ENCODE data around the gene DENND1B.

Gene DENND1B

DNA sequence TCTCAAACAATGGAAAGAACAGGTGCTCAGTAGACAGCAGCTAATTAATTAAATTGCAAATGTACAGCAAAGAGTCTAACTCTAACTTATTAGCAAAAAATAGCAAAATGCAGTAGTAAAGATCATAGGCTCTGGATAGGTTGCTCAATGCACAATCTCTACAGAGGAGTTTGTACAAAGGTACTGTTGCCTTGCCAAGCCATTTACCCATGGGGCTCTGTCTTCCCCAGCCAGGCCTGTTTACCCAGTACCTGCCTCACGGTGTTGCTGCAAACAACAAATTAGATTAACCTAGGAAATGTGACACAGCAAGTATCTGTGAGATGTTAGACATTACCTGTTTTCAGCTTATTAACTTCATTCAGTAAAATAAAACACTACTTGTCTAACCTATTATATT is 222.0 kb downstream of the DENND1B start:
- no peak overlapping the region for H3K27ac ChIP-seq
- peaks cover 0 to 6% (median 0%) of the 10 kb centered on the region in 4 donors for H3K4me1 ChIP-seq
- intact Hi-C loops (cut with DNase I; ENCODE audit: low total_unique reads), result no loop called here
- TF ChIP-seq, protein P1, sequence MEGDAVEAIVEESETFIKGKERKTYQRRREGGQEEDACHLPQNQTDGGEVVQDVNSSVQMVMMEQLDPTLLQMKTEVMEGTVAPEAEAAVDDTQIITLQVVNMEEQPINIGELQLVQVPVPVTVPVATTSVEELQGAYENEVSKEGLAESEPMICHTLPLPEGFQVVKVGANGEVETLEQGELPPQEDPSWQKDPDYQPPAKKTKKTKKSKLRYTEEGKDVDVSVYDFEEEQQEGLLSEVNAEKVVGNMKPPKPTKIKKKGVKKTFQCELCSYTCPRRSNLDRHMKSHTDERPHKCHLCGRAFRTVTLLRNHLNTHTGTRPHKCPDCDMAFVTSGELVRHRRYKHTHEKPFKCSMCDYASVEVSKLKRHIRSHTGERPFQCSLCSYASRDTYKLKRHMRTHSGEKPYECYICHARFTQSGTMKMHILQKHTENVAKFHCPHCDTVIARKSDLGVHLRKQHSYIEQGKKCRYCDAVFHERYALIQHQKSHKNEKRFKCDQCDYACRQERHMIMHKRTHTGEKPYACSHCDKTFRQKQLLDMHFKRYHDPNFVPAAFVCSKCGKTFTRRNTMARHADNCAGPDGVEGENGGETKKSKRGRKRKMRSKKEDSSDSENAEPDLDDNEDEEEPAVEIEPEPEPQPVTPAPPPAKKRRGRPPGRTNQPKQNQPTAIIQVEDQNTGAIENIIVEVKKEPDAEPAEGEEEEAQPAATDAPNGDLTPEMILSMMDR (IDR thresholded peaks at IDR 0.05), result no peak
- DNase-seq, result no peak
- no peak overlapping the region for H3K4me3 ChIP-seq
- H3K27me3 ChIP-seq, result no peaks in the 10 kb centered on the region
- no peaks in the 10 kb centered on the region for H3K9me3 ChIP-seq
- no peaks in the 10 kb centered on the region for H3K36me3 ChIP-seq

DNA sequence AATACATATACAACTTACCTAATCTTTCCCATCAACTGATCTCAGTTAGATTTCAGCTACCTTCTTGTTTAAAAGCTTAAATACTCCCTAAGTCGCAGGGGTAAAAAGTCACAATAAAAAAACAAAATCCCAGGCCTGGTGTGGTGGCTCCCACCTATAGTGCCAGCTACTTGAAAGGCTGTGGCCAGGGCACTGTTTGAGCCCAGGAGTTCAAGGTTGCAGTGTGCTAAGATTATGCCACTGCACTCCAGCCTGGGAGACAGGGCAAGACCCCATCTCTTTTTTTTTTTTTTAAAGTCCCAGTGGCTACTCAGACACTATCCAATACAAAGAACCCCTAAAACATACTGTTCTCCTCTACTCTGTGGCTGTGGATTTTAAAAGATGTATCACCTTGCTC is 228.3 kb downstream of the DENND1B start:
- DNase-seq, result no peak
- no peak overlapping the region for H3K4me3 ChIP-seq
- intact Hi-C loops (cut with DNase I; ENCODE audit: low total_unique reads), result no loop called here
- TF ChIP-seq, protein P1 (IDR thresholded peaks at IDR 0.05), result no peak
- peaks cover 0 to 6% (median 0%) of the 10 kb centered on the region in 3 donors for H3K36me3 ChIP-seq
- no peaks in the 10 kb centered on the region for H3K9me3 ChIP-seq
- no peak overlapping the region for H3K27ac ChIP-seq
- H3K4me1 ChIP-seq, result no peaks in the 10 kb centered on the region
- H3K27me3 ChIP-seq, result no peaks in the 10 kb centered on the region

DNA sequence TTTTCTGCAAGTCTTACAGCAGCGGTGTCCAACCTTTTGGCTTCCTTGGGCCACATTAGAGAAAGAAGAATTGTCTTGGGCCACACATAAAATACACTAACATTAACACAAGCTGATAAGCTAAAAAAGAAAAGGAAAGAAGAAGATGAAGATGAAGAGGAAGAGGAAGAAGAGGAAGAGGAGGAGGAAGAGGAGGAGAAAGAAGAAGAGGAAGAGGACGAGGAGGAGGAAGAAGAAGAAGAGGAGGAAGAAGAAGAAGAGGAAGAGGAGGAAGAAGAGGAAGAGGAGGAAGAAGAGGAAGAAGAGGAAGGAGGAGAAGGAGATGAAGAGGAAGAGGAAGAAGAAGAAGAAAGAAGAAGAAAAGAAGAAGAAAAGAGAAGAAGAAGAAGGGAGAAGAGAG is 230.7 kb downstream of the DENND1B start:
- Histone ChIP-seq H3K4me3 (no peak overlapping the region), H3K36me3 (peaks cover 0 to 6% (median 0%) of the 10 kb centered on the region in 3 donors), H3K4me1 (no peaks in the 10 kb centered on the region), H3K27ac (no peak overlapping the region), H3K27me3 (no peaks in the 10 kb centered on the region), H3K9me3 (no peaks in the 10 kb centered on the region)
- no peak for DNase-seq
- intact Hi-C loops (cut with DNase I; ENCODE audit: low total_unique reads), result no loop called here
- TF ChIP-seq, protein P1 (IDR thresholded peaks at IDR 0.05), result no peak

DNA sequence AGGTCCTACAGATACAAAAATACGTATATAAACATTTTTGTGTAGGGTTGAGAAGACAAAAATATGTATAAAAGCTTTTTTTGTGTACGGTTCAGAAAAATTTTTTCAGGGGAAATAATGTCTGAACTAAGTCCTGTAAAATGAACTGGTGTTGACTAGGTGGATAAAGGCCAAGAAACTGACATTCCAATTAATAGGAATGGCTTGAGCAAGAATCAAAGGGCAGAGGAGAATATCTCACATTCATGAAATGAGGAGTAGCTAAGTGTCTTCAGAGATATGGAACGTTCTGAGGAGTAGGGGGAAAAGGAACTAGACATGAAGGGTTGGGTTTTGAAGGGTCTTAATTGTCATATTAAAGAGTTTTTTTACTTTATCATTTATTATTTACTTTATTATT is 231.2 kb downstream of the DENND1B start:
- no peak overlapping the region for H3K4me3 ChIP-seq
- intact Hi-C loops (cut with DNase I; ENCODE audit: low total_unique reads), result no loop called here
- no peaks in the 10 kb centered on the region for H3K4me1 ChIP-seq
- H3K9me3 ChIP-seq, result no peaks in the 10 kb centered on the region
- no peak for DNase-seq
- TF ChIP-seq, protein P1 (IDR thresholded peaks at IDR 0.05), result no peak
- H3K27me3 ChIP-seq, result no peaks in the 10 kb centered on the region
- peaks cover 0 to 6% (median under 1%) of the 10 kb centered on the region in 3 donors for H3K36me3 ChIP-seq
- H3K27ac ChIP-seq, result no peak overlapping the region

DNA sequence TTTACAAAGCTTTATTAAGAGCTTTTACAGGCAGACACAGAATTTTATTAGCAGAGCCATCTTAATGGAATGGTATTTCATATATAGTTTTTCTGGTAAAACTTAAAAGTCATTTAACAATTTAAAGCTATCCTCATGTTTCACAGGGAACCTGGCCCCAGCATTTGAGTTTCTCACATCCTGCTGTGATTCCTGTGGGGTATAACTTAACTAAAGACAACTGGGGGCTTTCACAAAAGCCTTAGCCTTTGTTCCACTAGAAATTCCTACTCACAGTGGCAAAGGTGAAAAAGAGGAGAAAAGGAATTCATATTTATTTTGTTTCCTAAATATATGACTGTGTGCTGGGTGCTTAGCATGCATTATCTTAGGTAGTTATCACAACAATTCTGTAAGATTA is 233.9 kb downstream of the DENND1B start:
- no peaks in the 10 kb centered on the region for H3K4me1 ChIP-seq
- TF ChIP-seq, protein P1 (IDR thresholded peaks at IDR 0.05), result no peak

More for the DNA sequence above, 233.9 kb downstream of the DENND1B start:
- no peak for DNase-seq
- intact Hi-C loops (cut with DNase I; ENCODE audit: low total_unique reads), result no loop called here
- H3K9me3 ChIP-seq, result no peaks in the 10 kb centered on the region
- no peak overlapping the region for H3K27ac ChIP-seq
- H3K4me3 ChIP-seq, result no peak overlapping the region
- no peaks in the 10 kb centered on the region for H3K27me3 ChIP-seq
- peaks cover 0 to 10% (median 5%) of the 10 kb centered on the region in 3 donors for H3K36me3 ChIP-seq

Measured in tibial artery (tissue), 4 donors.